BJ (cell line): Measurements from ENCODE around the gene ESPNL. TPM values are rescaled to one million over a fixed set of nuclear protein-coding genes. Genes with fewer than 3 reads are reported as not detected.

Source experiments
- CTCF ChIA-PET: fragments of 350-600 bp; formaldehyde crosslinking; extraction: SDS; loops from one replicate; lab custom pipeline; 2021; ENCODE audit warnings: antibody characterized with exemption, inconsistent platforms; lab: Yijun Ruan, JAX
- POLR2A ChIA-PET: fragments of 300-600 bp; sonication (Branson Sonifier 250); formaldehyde crosslinking; extraction: SDS; loops from one replicate; lab custom pipeline; 2021; ENCODE audit warnings: antibody characterized with exemption; lab: Charles Lee
- DNase-seq: peaks from one replicate; pipeline ENCODE4 v3.0.0-alpha.2; 2011; ENCODE audit warnings: low read depth
- H3K27me3 ChIP-seq: 2 replicates; pipeline ENCODE4 v1.6.0; 2011; ENCODE audit warnings: low read length; ENCODE audit not compliant: control insufficient read depth, insufficient read depth
- H3K36me3 ChIP-seq: 2 replicates; pipeline ENCODE4 v1.5.1; 2011; ENCODE audit warnings: low read length; ENCODE audit not compliant: control insufficient read depth, insufficient read depth
- H3K4me3 ChIP-seq: 2 replicates; pipeline ENCODE4 v1.5.1; 2011; ENCODE audit warnings: low read depth, mild to moderate bottlenecking, control low read depth, low read length
- CTCF ChIP-seq: IDR thresholded peaks from 2 replicates; pipeline ENCODE4 v1.5.1; 2011; ENCODE audit warnings: low read depth, mild to moderate bottlenecking, control low read depth, inconsistent platforms, low read length, moderate library complexity; ENCODE audit not compliant: insufficient read depth
- polyA plus RNA-seq: library from polyadenylated mRNA; depleted of rRNA; stranded (reverse); fragments of >200 nt; gene quantifications from 2 replicates; pipeline ENCODE4 v1.2.3, GENCODE V29; 2011

Gene ESPNL
- polyA plus RNA-seq, 1 experiment: 2.1 TPM

DNA sequence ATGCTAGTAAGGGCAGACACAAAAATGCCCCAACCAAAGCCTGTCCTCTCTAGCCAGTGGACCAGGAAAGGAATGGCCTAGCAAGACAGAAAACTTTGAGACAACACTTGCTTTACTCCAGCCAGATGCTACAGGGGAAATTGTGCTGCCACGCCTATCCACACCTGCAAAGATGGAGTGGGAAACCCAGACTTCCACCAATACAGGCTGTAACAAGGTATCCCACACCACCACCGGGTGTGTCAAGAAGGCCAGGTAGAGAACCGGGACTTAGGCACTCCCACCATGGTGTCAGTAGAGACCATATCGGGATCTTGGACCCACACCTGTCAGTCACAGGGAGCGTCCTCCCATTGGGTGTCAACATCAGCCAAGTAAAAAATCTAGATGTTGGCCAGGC is 16.2 kb upstream of the ESPNL start:
- H3K4me3 ChIP-seq: no peak overlapping the region
- ChIA-PET POLR2A (no interaction called here), CTCF (no interaction called here)
- no peaks in the 10 kb centered on the region for H3K27me3 ChIP-seq
- DNase-seq: no peak
- no peak for TF ChIP-seq CTCF
- H3K36me3 ChIP-seq: peaks cover 3% of the 10 kb centered on the region

GRCh38 chr2:238084761-238085160 is 15.4 kb upstream of the ESPNL start:
- no peak for TF ChIP-seq CTCF
- no peak for DNase-seq
- Histone ChIP-seq H3K4me3 (no peak overlapping the region), H3K27me3 (no peaks in the 10 kb centered on the region), H3K36me3 (peaks cover 3% of the 10 kb centered on the region)
- ChIA-PET CTCF (no interaction called here), POLR2A (no interaction called here)

DNA sequence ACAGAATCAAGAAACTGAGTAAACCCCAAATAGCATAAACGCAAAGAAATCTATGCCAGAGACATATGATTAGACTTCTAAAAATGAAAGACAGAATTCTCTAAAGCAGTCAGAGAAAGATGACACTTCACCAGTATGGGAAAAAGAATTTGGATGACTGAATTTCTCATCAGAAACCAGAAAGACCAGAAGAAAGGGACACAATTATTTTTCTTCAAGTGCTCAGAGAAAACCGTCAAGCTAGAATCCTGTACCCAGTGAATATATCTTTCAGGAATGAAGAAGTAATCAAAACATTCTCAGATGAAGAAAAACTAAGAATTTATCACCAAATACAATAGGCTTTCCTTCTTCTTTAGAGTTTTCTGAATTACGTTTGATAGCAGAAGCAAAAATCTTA is 14.2 kb upstream of the ESPNL start:
- Histone ChIP-seq H3K4me3 (no peak overlapping the region), H3K27me3 (no peaks in the 10 kb centered on the region), H3K36me3 (peaks cover 3% of the 10 kb centered on the region)
- ChIA-PET CTCF (interaction anchor here (0.6 kb wide), 1 partner anchor 472 kb away, joined by 3 read pairs; no protein-coding TSS in a partner anchor), POLR2A (no interaction called here)
- no peak for DNase-seq
- TF ChIP-seq CTCF: no peak

- TF ChIP-seq CTCF: no peak
- peaks cover 1% of the 10 kb centered on the region; the same call in 1 of the 2 replicates for H3K36me3 ChIP-seq
- no peak for DNase-seq
- H3K4me3 ChIP-seq: no peak overlapping the region
- H3K27me3 ChIP-seq: no peaks in the 10 kb centered on the region
- POLR2A ChIA-PET: interaction anchor here (0.5 kb wide), 1 partner anchor 207 kb away, joined by 5 read pairs; no protein-coding TSS in a partner anchor
- CTCF ChIA-PET: interaction anchor here (0.6 kb wide), 1 partner anchor 26 kb away, joined by 3 read pairs; no protein-coding TSS in a partner anchor
Observed at GRCh38 chr2:238087211-238087610, 12.9 kb upstream of the ESPNL start.

DNA sequence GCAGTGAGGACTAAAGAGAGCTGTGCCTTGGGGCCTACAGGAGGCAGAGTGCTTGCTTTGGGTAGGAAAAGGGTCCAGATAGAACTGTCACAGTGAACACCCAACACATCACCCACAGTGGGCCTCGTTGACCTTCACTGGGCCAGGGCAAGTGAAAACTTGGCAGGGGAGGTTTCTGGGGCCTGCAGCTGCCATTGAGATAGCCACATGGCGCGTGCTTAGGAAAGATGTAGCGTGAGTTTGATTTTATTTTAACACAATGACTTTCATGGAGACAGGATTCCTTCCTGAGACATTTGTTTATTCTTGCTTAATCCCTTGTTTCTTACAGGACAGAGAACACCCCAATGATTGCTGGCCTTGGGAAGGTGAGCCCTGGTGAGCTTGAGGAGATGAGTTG is 9.3 kb upstream of the ESPNL start:
- Histone ChIP-seq H3K4me3 (no peak overlapping the region), H3K36me3 (no peaks in the 10 kb centered on the region), H3K27me3 (no peaks in the 10 kb centered on the region)
- no peak for TF ChIP-seq CTCF
- POLR2A ChIA-PET: no interaction called here
- DNase-seq: no peak
- CTCF ChIA-PET: interaction anchor here (0.5 kb wide), 1 partner anchor 55 kb away, joined by 3 read pairs; no protein-coding TSS in a partner anchor
